HL-60/S4 (cell line): ENCODE measurements around the gene NUDT5.
"Not testable (repeated sequence)": the region's sequence is repeated elsewhere in the genome, so short reads cannot be mapped to it uniquely, and the experiment has no call there.

ENCODE experiments used
- in situ Hi-C: fragments of 300-500 bp; cut with MboI; formaldehyde crosslinking; loops from 2 replicates; pipeline ENCODE4 v1.14.3; 2022; ENCODE audit warnings: low sequenced_read_pairs

Gene NUDT5

GRCh38 chr10:12195603-12196506, at the start of gene NUDT5, which contains the start of gene CDC123:
NUDT5 (minus strand) TSS chr10:12195891; CDS start chr10:12186291, 9,600 bp downstream.
CDC123 (plus strand) TSS chr10:12196188; CDS start chr10:12196246, 58 bp downstream.
- in situ Hi-C loops, result no loop called here

GRCh38 chr10:12243864-12244620, 48.4 kb upstream of the NUDT5 start:
- in situ Hi-C loops, result no loop called here

GRCh38 chr10:12241810-12242529, 46.3 kb upstream of the NUDT5 start:
- in situ Hi-C loops, result no loop called here

GRCh38 chr10:12238821-12239220, 43.1 kb upstream of the NUDT5 start:
- in situ Hi-C loops, result no loop called here

- in situ Hi-C loops, result no loop called here
These were observed 41.9 kb upstream of the NUDT5 start for GRCh38 chr10:12237265-12238220.

GRCh38 chr10:12235796-12236195, 40.1 kb upstream of the NUDT5 start:
- in situ Hi-C loops, result no loop called here

GRCh38 chr10:12235116-12235694, 39.5 kb upstream of the NUDT5 start:
- in situ Hi-C loops, result no loop called here

- in situ Hi-C loops, result not testable (repeated sequence)
These were observed 39.0 kb upstream of the NUDT5 start for GRCh38 chr10:12234687-12235086.

GRCh38 chr10:12228851-12229250, 33.2 kb upstream of the NUDT5 start:
- in situ Hi-C loops, result no loop called here

GRCh38 chr10:12226438-12226837, 30.7 kb upstream of the NUDT5 start:
- in situ Hi-C loops, result not testable (repeated sequence)

- in situ Hi-C loops, result no loop called here
These were observed 29.8 kb upstream of the NUDT5 start for GRCh38 chr10:12225444-12225843.

GRCh38 chr10:12221323-12222298, 25.9 kb upstream of the NUDT5 start:
- in situ Hi-C loops, result no loop called here

- in situ Hi-C loops, result no loop called here
These were observed 23.3 kb upstream of the NUDT5 start for GRCh38 chr10:12218991-12219390.

GRCh38 chr10:12214763-12215218, 19.1 kb upstream of the NUDT5 start:
- in situ Hi-C loops, result no loop called here

- in situ Hi-C loops, result no loop called here
These were observed 18.4 kb upstream of the NUDT5 start for GRCh38 chr10:12214093-12214492.

GRCh38 chr10:12213621-12214020, 17.9 kb upstream of the NUDT5 start:
- in situ Hi-C loops, result no loop called here

GRCh38 chr10:12212454-12212853, 16.8 kb upstream of the NUDT5 start:
- in situ Hi-C loops, result no loop called here

- in situ Hi-C loops, result no loop called here
These were observed 12.8 kb upstream of the NUDT5 start for GRCh38 chr10:12208460-12208859.
